ENCODE data around the gene MED17. TPM values are rescaled to one million over a fixed set of nuclear protein-coding genes. Genes with fewer than 3 reads are reported as not detected.

The MED17 gene
- polyA plus RNA-seq, 1 experiment, result 23.1 TPM

DNA sequence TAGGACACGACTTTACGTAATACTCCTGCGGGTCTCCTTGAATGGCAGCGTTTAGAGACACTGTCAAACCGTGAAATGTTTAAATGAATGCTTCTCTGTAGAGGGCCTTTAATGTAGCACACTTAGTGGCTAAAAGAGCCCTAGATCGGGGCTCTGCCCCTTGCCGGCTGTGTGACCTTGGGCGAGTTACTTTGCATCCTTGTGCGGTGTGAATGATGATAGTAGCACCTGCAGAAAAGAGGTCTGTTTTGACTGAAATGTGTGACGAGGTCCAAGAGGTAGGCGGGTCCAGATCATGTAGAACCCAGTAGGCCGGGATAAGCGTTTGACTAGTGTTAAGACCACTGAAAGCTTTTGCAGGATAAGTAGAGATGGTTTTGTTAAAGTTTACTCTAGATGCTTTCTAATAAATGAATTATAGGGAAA is 866 bp downstream of the MED17 start:
- CTCF ChIA-PET, result interaction anchor here (0.6 to 1.1 kb wide), 3 partner anchors 9 to 720 kb away, joined by 3 to 6 read pairs (median 4); no protein-coding TSS in a partner anchor
- H3K4me3 ChIP-seq (ENCODE audit: low read depth, low read length), result peak overlapping the region; percentile 100
- TF ChIP-seq CTCF (IDR thresholded peaks at IDR 0.05; ENCODE audit: low read depth, low read length), result no peak
- peak overlapping the region; percentile 98 for H3K27ac ChIP-seq (ENCODE audit: low read depth, low read length)
- no peak for DNase-seq (ENCODE audit: low read depth, low spot score)
- H3K9me3 ChIP-seq (ENCODE audit: control insufficient read depth, insufficient read depth, low read length), result no peaks in the 10 kb centered on the region; the same call in 1 of the 2 replicates
- POLR2A ChIA-PET, result no interaction called here
- H3K27me3 ChIP-seq (ENCODE audit: control insufficient read depth, insufficient read depth, low read length), result no peaks in the 10 kb centered on the region

DNA sequence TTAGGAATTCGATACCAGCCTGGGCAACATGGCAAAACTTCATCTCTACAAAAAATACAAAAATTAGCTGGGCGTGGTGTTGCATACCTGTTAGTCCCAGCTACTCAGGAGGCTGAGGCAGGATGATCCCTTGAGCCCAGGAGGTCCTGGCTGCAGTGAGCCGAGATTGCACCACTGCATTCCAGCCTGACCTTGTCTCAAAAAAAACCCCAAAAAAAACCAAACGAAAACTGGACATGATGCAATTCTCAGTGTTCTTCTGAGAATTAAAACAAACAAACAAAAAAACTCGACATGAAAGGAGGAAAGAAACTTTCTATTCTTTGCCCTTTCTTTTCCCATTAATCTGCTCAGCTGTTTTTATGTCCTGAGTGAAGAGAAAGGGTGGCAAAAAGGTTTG is 7.4 kb downstream of the MED17 start:
- no peak for TF ChIP-seq CTCF (IDR thresholded peaks at IDR 0.05; ENCODE audit: low read depth, low read length)
- Histone ChIP-seq H3K27ac (ENCODE audit: low read depth, low read length) (no peak overlapping the region), H3K27me3 (ENCODE audit: control insufficient read depth, insufficient read depth, low read length) (no peaks in the 10 kb centered on the region), H3K9me3 (ENCODE audit: control insufficient read depth, insufficient read depth, low read length) (no peaks in the 10 kb centered on the region), H3K4me3 (ENCODE audit: low read depth, low read length) (no peak overlapping the region)
- ChIA-PET CTCF (interaction anchor here (2.1 kb wide), 1 partner anchor 9 kb away, joined by 6 read pairs; no protein-coding TSS in a partner anchor), POLR2A (interaction anchor here (0.9 kb wide), 1 partner anchor 10 kb away, joined by 3 read pairs; no protein-coding TSS in a partner anchor)
- no peak for DNase-seq (ENCODE audit: low read depth, low spot score)

DNA sequence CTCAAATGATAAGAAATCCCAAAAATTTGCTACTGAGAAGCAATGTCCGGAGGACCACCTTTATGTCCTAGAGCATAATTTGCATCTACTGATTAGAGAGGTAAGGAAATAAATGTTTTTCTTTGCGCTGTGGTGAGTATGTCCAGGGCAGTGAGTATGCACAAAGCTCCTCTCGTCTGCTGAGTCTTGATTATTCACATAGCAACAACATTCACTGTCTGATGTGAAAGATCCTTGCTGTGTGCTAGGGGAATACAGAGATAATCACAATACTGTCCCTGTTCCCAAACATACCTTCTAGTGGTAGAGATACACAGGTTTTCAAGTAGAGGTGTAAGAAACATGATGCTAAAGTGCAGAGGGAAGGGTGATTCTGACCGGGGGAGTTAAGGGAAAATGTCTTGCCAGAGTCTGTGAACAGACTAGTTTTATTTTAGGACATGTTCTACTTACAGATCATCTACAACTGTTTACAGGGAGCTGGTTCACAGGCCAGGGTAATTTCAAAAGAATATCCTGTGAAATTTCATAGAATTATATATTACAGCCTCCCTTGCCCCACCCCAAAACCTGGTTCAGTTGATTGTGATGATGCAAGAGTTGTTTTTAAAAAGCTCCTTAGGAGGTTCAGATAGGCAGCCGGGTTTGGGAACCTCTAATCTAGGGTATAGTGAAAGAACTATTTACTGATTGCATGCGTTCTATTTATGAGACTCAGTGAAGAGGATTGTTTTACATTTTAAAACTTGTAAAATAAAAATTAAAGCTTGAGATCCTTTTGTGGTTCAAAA is 12.6 kb downstream of the MED17 start:
- H3K4me3 ChIP-seq (ENCODE audit: low read depth, low read length), result no peak overlapping the region
- no peaks in the 10 kb centered on the region for H3K9me3 ChIP-seq (ENCODE audit: control insufficient read depth, insufficient read depth, low read length)
- no peaks in the 10 kb centered on the region for H3K27me3 ChIP-seq (ENCODE audit: control insufficient read depth, insufficient read depth, low read length)
- no peak for TF ChIP-seq CTCF (IDR thresholded peaks at IDR 0.05; ENCODE audit: low read depth, low read length)
- DNase-seq (ENCODE audit: low read depth, low spot score), result no peak
- ChIA-PET POLR2A (interaction anchor here (1.4 kb wide), 1 partner anchor 21 kb away, joined by 7 read pairs; no protein-coding TSS in a partner anchor), CTCF (interaction anchor here (1.2 kb wide), 1 partner anchor 10 kb away, joined by 3 read pairs; no protein-coding TSS in a partner anchor)
- no peak overlapping the region for H3K27ac ChIP-seq (ENCODE audit: low read depth, low read length)

DNA sequence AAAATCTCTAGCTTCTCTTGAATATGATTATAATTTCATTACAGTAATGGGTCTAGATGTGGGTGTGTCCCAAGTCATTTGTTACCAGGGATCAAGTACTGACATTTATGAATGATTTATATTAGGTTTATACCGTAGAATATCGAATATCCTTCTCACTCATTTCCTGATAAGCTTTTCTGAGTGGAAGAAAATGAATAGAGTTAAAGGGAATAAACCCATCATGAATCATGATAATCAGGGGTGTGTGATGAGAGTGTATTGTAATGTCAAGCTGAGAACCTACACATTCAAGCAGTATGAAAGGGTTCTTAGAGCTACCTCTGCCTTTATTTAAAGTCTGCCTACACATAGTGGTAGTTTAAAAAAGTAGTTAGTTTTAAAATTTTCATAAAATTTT is 17.3 kb downstream of the MED17 start:
- no peak for TF ChIP-seq CTCF (IDR thresholded peaks at IDR 0.05; ENCODE audit: low read depth, low read length)
- ChIA-PET CTCF (interaction anchor here (0.9 to 1.7 kb wide), 4 partner anchors 11 to 704 kb away, joined by 3 to 6 read pairs (median 4); partner anchors contain the start of gene MED17), POLR2A (interaction anchor here (0.7 to 0.8 kb wide), 2 partner anchors 9 to 16 kb away, joined by 3 read pairs; no protein-coding TSS in a partner anchor)
- H3K9me3 ChIP-seq (ENCODE audit: control insufficient read depth, insufficient read depth, low read length), result no peaks in the 10 kb centered on the region
- no peak overlapping the region for H3K27ac ChIP-seq (ENCODE audit: low read depth, low read length)
- no peaks in the 10 kb centered on the region for H3K27me3 ChIP-seq (ENCODE audit: control insufficient read depth, insufficient read depth, low read length)
- DNase-seq (ENCODE audit: low read depth, low spot score), result no peak
- no peak overlapping the region for H3K4me3 ChIP-seq (ENCODE audit: low read depth, low read length)

- CTCF ChIA-PET, result no interaction called here
- POLR2A ChIA-PET, result no interaction called here
- no peaks in the 10 kb centered on the region for H3K9me3 ChIP-seq (ENCODE audit: control insufficient read depth, insufficient read depth, low read length)
- TF ChIP-seq CTCF (IDR thresholded peaks at IDR 0.05; ENCODE audit: low read depth, low read length), result no peak
- H3K27ac ChIP-seq (ENCODE audit: low read depth, low read length), result no peak overlapping the region
- H3K27me3 ChIP-seq (ENCODE audit: control insufficient read depth, insufficient read depth, low read length), result no peaks in the 10 kb centered on the region
- no peak for DNase-seq (ENCODE audit: low read depth, low spot score)
- H3K4me3 ChIP-seq (ENCODE audit: low read depth, low read length), result no peak overlapping the region
These were observed 20.8 kb downstream of the MED17 start for GRCh38 chr11:93804879-93805278.
